Stimulated activated CD4-positive, alpha-beta T cell treated with anti-CD3 and anti-CD28 coated beads, Interleukin-12 subunit alpha, Interleukin-12 subunit beta, amount 100 ng/mL, for 4 hours (primary cell): Measurements from ENCODE around the gene PRSS53.

ENCODE experiments used
- DNase-seq: peaks from one replicate; pipeline ENCODE4 v3.0.0-alpha.2; 2020

Gene PRSS53

GRCh38 chr16:31036691-31037090 is 52.1 kb downstream of the PRSS53 start:
- DNase-seq: no peak

DNA sequence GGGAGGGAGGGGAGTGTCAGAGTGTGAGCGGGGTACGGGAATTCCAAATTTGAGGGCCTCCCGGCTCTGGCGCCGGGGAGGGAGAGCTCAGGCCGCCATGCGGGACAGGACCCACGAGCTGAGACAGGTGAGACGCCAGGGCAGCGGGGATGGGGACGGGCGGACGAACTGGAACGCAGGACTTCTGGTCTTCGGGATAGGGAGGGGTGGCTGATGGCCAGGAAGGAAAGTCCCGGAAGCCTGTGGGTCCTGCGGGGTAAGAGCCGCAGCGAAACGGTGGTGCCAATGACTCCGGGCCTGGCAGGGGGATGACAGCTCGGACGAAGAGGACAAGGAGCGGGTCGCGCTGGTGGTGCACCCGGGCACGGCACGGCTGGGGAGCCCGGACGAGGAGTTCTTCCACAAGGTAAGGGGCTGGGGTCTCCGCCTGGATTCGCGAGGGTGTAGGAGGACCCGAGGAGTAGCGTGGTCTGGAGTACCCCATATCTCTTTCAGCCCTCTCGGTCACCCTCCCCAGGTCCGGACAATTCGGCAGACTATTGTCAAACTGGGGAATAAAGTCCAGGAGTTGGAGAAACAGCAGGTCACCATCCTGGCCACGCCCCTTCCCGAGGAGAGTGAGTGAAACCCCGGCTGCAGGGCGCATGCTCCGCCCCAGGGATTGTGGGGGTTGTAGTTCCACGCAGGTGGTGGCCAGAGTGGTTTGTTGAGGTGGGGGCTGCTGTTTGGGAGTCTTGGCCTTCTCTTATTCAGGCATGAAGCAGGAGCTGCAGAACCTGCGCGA is 54.8 kb downstream of the PRSS53 start:
- DNase-seq: peak; percentile 86
